Measurements from ENCODE around the gene NDOR1. TPM values are rescaled to one million over a fixed set of nuclear protein-coding genes. Genes with fewer than 3 reads are reported as not detected.

NDOR1 gene
- total and polyA plus RNA-seq, 2 donors (not counting 3 experiments of a cell fraction or from before 2014, with no cell fraction given), result 13.5 to 26.7 TPM

- Histone ChIP-seq H3K4me1 (ENCODE audit: control insufficient read depth, extremely low read depth, insufficient read depth, low read length) (no peaks in the 10 kb centered on the region), H2AFZ (ENCODE audit: low read depth, low read length) (no peak within 1 kb of the TSS), H4K20me1 (replicated peaks; ENCODE audit: control insufficient read depth, extremely low read depth, insufficient read depth, low read length) (no peaks in the 10 kb centered on the region), H3K9me1 (replicated peaks; ENCODE audit: control insufficient read depth, extremely low read depth, insufficient read depth, low read length) (no peaks in the 10 kb centered on the region), H3K4me2 (ENCODE audit: insufficient read depth, low read length) (no peak within 1 kb of the TSS), H3K36me3 (ENCODE audit: control insufficient read depth in 2 of 2, extremely low read depth in 1 of 2, insufficient read depth in 2 of 2, low read length in 2 of 2) (no peaks in the 10 kb centered on the region), H3K4me3 (replicated peaks in 1 of 3; ENCODE audit: insufficient read depth in 1 of 3, low read depth in 1 of 3, low read length in 3 of 3) (no peak within 1 kb of the TSS), H3K9me3 (replicated peaks; ENCODE audit: control insufficient read depth, insufficient read depth, low read length) (no peaks in the 10 kb centered on the region), H3K27ac (ENCODE audit: insufficient read depth, low read depth, low read length) (no peak within 1 kb of the TSS), H3K27me3 (ENCODE audit: control insufficient read depth in 2 of 2, insufficient read depth in 2 of 2, low read length in 2 of 2) (no peaks in the 10 kb centered on the region), H3K9ac (replicated peaks; ENCODE audit: extremely low read depth, insufficient read depth, low read length) (no peak within 1 kb of the TSS), H3K79me2 (ENCODE audit: control insufficient read depth, insufficient read depth, low read length) (no peaks in the 10 kb centered on the region)
- ChIA-PET CTCF (no interaction called here), POLR2A (interaction anchor here (2.6 kb wide), 1 partner anchor 10 kb away, joined by 6 read pairs; the partner anchor contains the start of gene TUBB4B)
- FAIRE-seq (no peak), DNase-seq (ENCODE audit: low read depth, low spot score) (no peak)
- TF ChIP-seq MAX (IDR thresholded peaks at IDR 0.05; ENCODE audit: insufficient read depth, insufficient read length), result no peak
- TF ChIP-seq CTCF (IDR thresholded peaks at IDR 0.05; ENCODE audit: extremely low read depth in 1 of 2, insufficient read depth in 1 of 2, low read depth in 1 of 2, low read length in 2 of 2), result no peak
- BruUV-seq (replicated peaks), result no TSS peak
- intact Hi-C loops (cut with micrococcal nuclease) (no loop called here), dilution Hi-C loops (cut with MboI; ENCODE audit: extremely low pct_ligation_motif_present, low sequenced_read_pairs) (no loop called here)
These were observed 25.3 kb downstream of the NDOR1 start, which contains the start of gene SLC34A3 for GRCh38 chr9:137230705-137231371. Gene SLC34A3, plus strand, starts transcription at chr9:137230901. Its CDS starts 802 bp downstream, at chr9:137231703.

DNA sequence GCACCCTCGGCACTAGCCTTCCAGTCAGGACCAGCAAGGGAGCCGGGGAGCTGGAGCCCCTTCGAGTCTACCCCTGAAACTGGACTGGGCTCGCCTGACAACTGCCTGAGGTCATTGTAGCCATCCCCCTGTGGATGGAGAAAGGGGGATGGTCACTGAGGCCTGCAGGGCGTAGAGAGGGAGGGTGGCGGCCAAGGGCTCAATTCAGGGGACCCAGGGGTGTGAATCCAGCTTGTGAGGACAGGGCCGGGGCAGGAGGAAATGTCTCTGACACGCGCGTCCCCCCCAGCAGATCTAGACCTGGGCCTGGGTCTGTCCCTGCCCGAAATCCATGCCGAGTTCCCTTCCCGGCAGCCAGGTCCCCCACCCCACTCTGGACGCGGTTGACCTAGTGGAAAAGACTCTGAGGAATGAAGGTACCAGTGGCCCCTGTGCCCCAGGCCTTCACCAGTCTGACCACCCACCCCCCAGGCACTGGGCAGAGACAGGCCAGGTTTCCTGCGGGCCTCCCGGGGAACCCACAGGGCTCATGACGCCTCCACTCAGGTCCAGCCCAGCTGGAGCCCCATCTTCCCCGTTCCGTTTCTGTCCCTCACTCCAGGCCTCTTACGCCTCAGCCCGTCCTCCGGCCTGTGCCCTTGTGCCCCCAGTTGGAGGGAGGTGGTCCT, 26.0 kb downstream of the NDOR1 start:
- H3K27ac ChIP-seq (ENCODE audit: insufficient read depth, low read depth, low read length), result no peak overlapping the region
- BruUV-seq (replicated peaks), result no TSS peak
- H3K9me1 ChIP-seq (replicated peaks; ENCODE audit: control insufficient read depth, extremely low read depth, insufficient read depth, low read length), result no peaks in the 10 kb centered on the region
- H3K36me3 ChIP-seq (ENCODE audit: control insufficient read depth in 2 of 2, extremely low read depth in 1 of 2, insufficient read depth in 2 of 2, low read length in 2 of 2), result no peaks in the 10 kb centered on the region
- no peaks in the 10 kb centered on the region for H3K4me1 ChIP-seq (ENCODE audit: control insufficient read depth, extremely low read depth, insufficient read depth, low read length)
- H3K4me3 ChIP-seq (replicated peaks in 1 of 3; ENCODE audit: insufficient read depth in 1 of 3, low read depth in 1 of 3, low read length in 3 of 3), result no peak overlapping the region
- intact Hi-C loops (cut with micrococcal nuclease) (no loop called here), dilution Hi-C loops (cut with MboI; ENCODE audit: extremely low pct_ligation_motif_present, low sequenced_read_pairs) (no loop called here)
- no peaks in the 10 kb centered on the region for H3K27me3 ChIP-seq (ENCODE audit: control insufficient read depth in 2 of 2, insufficient read depth in 2 of 2, low read length in 2 of 2)
- no peak overlapping the region for H2AFZ ChIP-seq (ENCODE audit: low read depth, low read length)
- ChIA-PET POLR2A (no interaction called here), CTCF (interaction anchor here (0.6 kb wide), 1 partner anchor 85 kb away, joined by 3 read pairs; no protein-coding TSS in a partner anchor)
- no peaks in the 10 kb centered on the region for H3K79me2 ChIP-seq (ENCODE audit: control insufficient read depth, insufficient read depth, low read length)
- H3K9me3 ChIP-seq (replicated peaks; ENCODE audit: control insufficient read depth, insufficient read depth, low read length), result no peaks in the 10 kb centered on the region
- TF ChIP-seq JUN (IDR thresholded peaks at IDR 0.05; ENCODE audit: borderline replicate concordance, insufficient read depth, insufficient read length, low read depth) (no peak), FOS (IDR thresholded peaks at IDR 0.05; ENCODE audit: borderline replicate concordance, insufficient read depth, low read length) (no peak), MYC (IDR thresholded peaks at IDR 0.05; ENCODE audit: low read depth, low read length) (no peak), CTCF (IDR thresholded peaks at IDR 0.05; ENCODE audit: extremely low read depth in 1 of 2, insufficient read depth in 1 of 2, low read depth in 1 of 2, low read length in 2 of 2) (no peak), POLR2AphosphoS5 (IDR thresholded peaks at IDR 0.05; ENCODE audit: insufficient read depth, low read depth, low read length) (no peak), EZH2 (IDR thresholded peaks at IDR 0.05; ENCODE audit: borderline replicate concordance, low read depth, low read length, severe bottlenecking) (no peak), MAX (IDR thresholded peaks at IDR 0.05; ENCODE audit: insufficient read depth, insufficient read length) (no peak), GATA2 (IDR thresholded peaks at IDR 0.05; ENCODE audit: insufficient read depth, insufficient read length, low read depth, low read length) (no peak), POLR2A (IDR thresholded peaks at IDR 0.05; ENCODE audit: low read depth, low read length) (no peak)
- H3K9ac ChIP-seq (replicated peaks; ENCODE audit: extremely low read depth, insufficient read depth, low read length), result no peak overlapping the region
- no peak for DNase-seq (ENCODE audit: low read depth, low spot score)
- no peak overlapping the region for H3K4me2 ChIP-seq (ENCODE audit: insufficient read depth, low read length)
- H4K20me1 ChIP-seq (replicated peaks; ENCODE audit: control insufficient read depth, extremely low read depth, insufficient read depth, low read length), result no peaks in the 10 kb centered on the region
- no peak for FAIRE-seq

All from endothelial cell of umbilical vein (primary cell).